GM19324 (cell line): ENCODE results near the gene PTPRN2.
"Not testable (repeated sequence)": the region's sequence is repeated elsewhere in the genome, so short reads cannot be mapped to it uniquely, and the experiment has no call there.

ENCODE experiments used
- ATAC-seq: cut with Tn5 transposase; IDR thresholded peaks from one replicate; pipeline ENCODE4 v1.9.1; 2021; ENCODE audit warnings: mild to moderate bottlenecking, moderate library complexity; ENCODE audit not compliant: unreplicated experiment, low FRiP score

The PTPRN2 gene

GRCh38 chr7:158361326-158361946 lies 226.2 kb downstream of the PTPRN2 start:
- ATAC-seq = no peak

- no peak for ATAC-seq
Measured at GRCh38 chr7:158358926-158359645, 228.5 kb downstream of the PTPRN2 start.

- ATAC-seq = no peak
Measured at GRCh38 chr7:158357898-158358821, 229.5 kb downstream of the PTPRN2 start.

GRCh38 chr7:158357106-158357897 lies 230.3 kb downstream of the PTPRN2 start:
- ATAC-seq = no peak

- no peak for ATAC-seq
Measured at GRCh38 chr7:158356454-158356853, 231.2 kb downstream of the PTPRN2 start.

- ATAC-seq = no peak
Measured at GRCh38 chr7:158355456-158356065, 232.1 kb downstream of the PTPRN2 start.

GRCh38 chr7:158354861-158355260 lies 232.8 kb downstream of the PTPRN2 start:
- no peak for ATAC-seq

GRCh38 chr7:158353606-158354570 lies 233.7 kb downstream of the PTPRN2 start:
- no peak for ATAC-seq

- ATAC-seq = not testable (repeated sequence)
Measured at GRCh38 chr7:158351899-158352729, 235.5 kb downstream of the PTPRN2 start.

GRCh38 chr7:158351481-158351880 lies 236.1 kb downstream of the PTPRN2 start:
- ATAC-seq = no peak

GRCh38 chr7:158351051-158351450 lies 236.6 kb downstream of the PTPRN2 start:
- ATAC-seq = no peak

GRCh38 chr7:158350166-158350900 lies 237.3 kb downstream of the PTPRN2 start:
- no peak for ATAC-seq

GRCh38 chr7:158348446-158348845 lies 239.2 kb downstream of the PTPRN2 start:
- ATAC-seq = no peak

- not testable (repeated sequence) for ATAC-seq
Measured at GRCh38 chr7:158348039-158348438, 239.6 kb downstream of the PTPRN2 start.

GRCh38 chr7:158345731-158346130 lies 241.9 kb downstream of the PTPRN2 start:
- no peak for ATAC-seq

GRCh38 chr7:158344706-158345300 lies 242.8 kb downstream of the PTPRN2 start:
- ATAC-seq = no peak

- ATAC-seq = no peak
Measured at GRCh38 chr7:158343936-158344455, 243.6 kb downstream of the PTPRN2 start.
